IPS DF 19.7 (cell line): Measurements from ENCODE around the gene AOAH.
A peak's percentile ranks its signal among the peaks of the same experiment; 100 is the strongest.
"Not testable (repeated sequence)": the region's sequence is repeated elsewhere in the genome, so short reads cannot be mapped to it uniquely, and the experiment has no call there.

Source experiments
- DNase-seq: peaks from one replicate; pipeline ENCODE4 v3.0.0-alpha.2; 2013; ENCODE audit warnings: low read depth, low spot score

AOAH gene

DNA sequence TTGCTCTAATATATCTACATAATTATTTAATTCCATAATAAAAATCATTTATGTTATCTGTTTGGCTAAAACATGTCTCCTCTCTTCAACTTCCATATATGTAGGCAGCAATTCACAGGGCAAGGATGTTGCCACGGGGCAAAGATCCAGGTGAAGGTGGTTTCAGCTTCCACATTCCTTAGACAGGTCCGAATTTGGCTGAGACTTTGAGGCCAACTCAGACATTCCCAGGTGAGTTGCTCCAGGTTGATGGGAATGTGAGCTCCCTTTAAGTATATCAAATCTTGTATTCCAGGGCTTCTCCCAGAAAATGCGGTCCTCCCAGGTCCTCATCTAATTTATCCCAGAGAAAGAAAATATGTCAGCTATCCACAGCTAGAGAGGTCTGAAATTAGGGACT, 15.1 kb upstream of the AOAH start:
- no peak for DNase-seq

DNA sequence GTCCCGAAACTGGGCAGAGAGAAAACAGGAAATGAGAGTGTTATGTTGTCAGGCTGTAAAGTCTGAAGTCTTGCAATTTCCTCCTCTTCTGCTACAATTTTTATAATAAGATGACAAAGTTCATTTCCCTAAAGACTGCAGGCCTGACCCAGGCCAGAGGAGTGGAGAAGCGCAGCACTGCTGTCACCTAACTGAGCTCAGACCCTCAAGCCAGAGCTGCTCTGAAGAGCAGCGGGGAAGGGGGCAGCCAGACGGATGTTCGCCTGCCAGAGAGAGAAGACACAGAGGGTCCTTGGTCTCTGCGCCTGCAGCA, 12.6 kb upstream of the AOAH start:
- DNase-seq, result no peak

DNA sequence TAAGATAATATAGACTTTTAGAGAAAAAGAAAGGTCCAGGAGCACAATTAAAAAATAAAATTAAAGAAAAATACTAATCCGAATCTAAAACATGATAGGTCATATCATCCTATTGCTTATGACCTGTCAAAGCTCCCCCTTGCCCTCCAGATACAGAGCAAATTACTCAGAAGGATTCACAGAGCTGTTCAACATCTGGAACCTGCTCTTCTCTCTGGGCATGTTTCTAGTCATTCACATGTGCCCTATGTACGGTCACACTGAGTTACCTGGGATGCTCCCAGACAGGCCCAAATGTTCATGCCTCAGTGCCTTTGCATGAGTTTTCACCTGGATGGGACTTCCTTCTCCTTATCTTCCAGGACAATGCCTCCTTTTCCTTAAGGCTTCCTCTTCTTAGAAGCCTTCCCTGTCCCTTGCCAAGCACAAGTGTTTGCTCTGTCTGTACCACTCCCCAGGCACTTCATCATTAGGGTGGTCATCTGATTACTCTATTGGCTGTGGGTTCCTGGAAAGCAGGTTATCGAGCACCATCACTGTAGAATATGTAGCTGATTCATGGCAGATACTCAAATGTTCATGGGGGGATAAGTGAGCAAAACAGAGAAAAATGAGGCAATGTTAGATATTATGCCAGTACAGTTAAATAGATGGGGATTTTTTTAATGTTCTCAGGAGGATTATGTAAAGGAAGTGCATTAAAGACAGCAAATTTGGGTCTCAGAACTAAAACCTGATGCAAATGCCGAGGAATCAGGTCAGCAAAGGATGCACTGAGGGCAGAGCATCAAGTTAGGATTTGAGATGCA, 12.0 kb upstream of the AOAH start:
- DNase-seq, result no peak

DNA sequence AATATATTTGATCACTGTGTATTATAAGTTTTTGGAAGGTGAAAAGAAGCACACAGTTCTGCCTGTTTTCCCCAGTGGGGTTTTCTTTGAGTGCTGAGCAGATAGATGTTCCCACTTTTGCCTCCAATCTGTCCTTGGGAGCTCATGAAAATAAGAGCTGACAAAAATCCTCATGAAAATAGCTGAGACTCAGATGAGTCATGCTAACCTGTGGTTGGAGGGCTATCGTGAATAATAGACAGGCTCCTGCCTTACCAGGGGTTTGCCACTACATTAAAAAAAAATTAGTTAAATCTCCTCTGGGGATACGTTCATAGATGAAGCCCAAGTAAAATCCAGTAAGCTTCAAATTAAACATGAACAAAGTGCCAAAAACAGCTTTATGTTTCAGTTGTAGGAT, 10.9 kb upstream of the AOAH start:
- DNase-seq, result no peak

DNA sequence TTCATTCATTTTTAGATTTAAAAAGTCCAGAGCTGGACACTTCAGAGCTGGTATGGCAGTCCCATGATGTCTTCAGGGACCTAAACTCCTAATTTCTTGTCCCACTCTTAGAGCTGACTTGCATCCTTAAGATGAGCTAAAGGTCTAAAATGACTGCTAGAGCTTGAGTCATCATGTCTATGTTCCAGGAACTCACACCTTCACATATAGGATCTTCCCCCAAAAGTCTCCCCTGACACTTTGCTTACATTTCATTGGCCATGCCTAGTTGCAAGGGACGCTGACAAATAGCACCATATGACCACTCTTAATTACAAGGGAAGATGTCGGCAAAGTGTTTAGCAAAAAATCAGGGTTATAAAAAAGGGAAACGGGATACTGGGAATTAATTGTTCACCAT, 10.4 kb upstream of the AOAH start:
- DNase-seq, result no peak

DNA sequence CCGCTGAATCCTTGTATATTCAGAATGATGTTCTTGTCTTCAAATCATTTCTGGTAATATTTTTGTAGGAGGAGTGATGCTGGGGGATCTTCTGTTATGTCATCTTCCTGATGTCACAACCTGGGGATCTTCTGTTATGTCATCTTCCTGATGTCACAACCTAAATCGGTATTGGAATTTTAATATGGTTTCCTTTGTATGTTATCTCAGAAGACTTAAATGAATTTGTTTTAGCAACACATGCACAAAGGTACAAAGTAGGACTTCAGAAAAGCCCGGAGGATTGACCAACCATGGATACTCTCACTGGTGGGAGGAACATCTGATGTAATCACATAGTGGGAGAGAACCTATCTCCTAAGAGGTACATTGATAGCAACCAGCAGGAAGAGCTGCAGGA, 9.1 kb upstream of the AOAH start:
- DNase-seq, result no peak

DNA sequence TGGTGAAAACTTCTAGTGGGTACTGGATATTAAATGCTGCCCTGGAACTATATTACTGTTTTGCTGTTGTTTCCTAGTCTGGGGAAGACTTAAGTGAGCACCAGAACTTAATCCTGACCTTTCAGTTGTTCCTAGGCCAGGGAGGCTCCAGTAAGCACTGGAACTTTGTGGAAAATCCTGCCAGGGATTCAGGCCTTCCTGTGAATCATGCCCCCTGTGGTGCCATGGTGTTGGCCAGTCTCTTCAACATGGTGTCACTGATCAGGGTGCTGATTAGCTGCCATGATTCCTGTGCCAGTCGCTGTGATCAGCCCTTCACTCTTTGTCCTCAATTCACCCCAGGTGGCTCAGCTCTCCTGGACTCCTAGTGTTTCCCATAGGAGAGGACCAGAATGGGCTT, 8.5 kb upstream of the AOAH start:
- no peak for DNase-seq

DNA sequence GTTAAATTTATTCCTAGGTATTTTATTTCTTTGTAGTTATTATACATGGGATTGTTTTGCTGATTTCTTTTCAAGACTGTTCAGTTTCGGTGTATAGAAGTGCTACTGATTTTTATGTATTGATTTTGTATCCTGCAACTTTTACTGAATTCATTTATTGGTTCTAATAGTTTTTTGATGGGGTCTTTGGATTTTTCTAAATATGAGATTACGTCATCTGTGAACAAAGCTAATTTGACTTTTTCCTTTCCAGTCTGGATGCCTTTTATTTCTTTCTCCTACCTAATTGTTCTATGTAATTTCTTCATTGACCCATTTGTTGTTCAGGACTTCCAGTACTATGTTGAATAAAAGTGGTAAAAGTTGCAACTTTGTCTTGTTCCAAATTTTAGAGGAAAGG, 5.8 kb upstream of the AOAH start:
- no peak for DNase-seq

DNA sequence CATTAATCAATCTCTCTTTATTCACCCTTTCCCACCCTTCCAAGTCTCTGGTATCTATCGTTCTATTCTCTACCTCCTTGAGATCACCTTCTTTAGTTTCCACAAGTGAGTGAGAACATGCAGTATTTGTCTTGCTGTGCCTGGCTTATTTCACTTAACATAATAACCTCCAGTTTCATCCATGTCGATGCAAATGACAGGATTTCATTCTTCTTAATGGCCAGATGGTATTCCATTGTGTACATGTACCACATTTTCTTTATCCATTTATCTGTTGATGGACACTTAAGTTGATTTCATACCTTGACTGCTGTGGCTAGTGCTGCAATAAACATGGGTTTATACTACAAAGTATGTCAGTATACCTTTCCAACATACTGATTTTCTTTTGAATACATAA, 3.8 kb upstream of the AOAH start:
- no peak for DNase-seq

DNA sequence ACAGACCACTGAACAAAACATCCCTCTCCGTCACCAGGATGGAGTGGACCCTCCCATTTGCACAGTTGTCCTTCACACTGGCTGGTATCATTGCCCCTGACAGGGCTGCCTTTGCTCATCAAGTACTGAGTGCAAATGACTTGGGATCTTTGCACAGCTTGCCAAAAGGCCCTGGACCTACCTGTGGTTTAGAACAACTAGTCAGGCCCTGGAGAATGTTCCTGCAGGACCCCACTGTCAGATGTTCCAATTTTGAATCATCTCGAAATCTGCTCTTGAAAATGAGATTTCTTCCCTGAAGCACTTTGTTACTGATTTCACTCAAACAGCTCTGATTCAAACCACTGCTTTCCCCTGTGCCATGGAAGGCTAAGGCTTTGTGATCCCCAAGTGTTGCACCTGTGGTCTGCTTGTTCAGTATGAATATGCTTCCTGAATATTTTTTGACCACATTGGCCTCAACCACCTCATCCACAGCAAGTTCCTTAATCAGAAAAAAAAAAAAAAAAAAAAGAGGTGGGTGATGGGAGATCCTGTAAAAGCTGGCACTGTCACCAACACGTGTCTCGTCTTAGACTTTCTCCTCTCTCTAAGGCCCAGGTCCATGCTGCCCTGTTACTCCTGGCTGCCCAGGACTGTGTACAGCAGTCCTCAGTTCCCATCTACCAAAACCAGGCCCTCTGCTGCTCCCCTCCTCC, 2.7 kb upstream of the AOAH start:
- DNase-seq, result no peak

DNA sequence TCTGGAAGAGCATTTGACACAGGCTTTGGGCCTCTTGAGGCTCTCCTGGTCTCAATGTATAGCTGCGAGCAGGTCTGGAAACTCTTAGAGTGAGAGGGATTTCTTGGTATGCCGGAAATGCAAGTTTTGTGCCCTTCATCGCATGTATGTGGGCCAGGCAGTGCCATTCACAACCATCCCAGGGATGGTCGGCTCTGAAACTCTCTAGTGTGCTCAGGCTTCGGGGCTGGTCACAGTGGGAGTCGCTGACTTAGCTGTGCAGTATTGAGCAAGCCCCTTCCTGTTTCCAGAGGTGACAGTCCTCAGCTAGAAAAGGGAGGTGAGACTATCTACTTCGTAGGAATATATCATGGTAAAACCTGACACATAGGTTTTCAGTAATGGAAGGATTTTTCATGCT, 2.0 kb upstream of the AOAH start:
- DNase-seq, result no peak

DNA sequence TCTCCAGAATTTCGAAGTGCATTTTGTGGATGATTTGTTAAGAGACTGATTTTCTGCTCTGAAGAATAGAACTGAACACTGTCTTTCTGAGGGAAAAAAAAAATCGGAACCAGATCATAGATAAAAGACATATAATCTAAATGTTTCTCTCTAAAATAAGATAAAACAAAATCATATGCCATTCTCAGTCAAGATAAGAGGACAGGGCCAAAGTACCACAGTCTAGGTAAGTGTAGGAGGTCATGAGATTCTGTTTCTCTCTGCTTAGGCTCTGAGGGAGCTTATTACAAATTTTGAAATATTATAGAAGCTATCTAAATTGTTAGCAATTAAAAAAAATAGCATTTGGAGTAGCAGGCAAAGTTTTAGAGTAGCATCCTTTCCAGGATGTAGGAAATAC, 702 bp upstream of the AOAH start:
- no peak for DNase-seq

DNA sequence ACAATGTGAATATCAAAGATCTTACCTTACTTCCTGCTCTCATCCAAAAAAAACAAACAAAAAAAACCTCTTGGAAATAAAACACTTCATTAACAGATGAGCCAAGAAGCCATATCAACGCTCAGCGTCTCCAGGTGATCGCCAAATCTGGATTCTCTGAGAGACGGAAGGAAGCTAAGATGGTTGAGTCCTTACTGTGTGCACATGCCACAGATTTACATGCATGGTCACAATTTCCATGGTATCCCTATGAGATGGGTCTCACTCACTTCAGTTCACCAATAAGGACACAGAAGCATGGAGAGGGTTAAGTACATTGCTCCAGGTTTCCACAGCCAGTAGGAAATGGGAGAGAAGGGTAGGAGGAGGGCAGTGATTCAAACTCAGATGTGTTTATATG, 1.0 kb downstream of the AOAH start:
- DNase-seq, result no peak

DNA sequence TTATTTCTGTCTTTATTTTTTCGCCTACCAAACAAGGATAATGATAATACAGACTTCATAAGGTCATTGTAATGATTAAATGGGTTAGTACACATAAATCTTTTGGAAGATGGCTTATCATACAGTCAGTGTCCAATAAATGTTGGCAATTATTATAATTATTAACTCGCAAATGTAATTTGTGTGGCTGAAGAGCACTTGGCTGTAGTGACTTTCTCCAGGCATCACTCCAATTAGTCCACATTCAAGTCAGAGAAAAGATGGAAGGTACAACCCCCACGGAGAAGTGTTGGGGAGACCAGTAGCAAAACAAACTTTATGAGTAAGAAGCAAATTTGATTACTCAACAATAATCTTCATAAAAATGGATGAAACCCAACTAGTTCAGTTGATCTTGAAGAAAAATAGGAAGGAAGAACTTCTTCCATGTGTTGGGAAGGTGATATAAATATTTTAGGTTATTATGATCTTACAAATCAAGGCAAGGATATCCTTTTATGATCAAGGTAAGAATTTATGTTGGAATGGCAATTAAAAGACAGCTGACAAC, 5.1 kb downstream of the AOAH start:
- DNase-seq, result no peak

DNA sequence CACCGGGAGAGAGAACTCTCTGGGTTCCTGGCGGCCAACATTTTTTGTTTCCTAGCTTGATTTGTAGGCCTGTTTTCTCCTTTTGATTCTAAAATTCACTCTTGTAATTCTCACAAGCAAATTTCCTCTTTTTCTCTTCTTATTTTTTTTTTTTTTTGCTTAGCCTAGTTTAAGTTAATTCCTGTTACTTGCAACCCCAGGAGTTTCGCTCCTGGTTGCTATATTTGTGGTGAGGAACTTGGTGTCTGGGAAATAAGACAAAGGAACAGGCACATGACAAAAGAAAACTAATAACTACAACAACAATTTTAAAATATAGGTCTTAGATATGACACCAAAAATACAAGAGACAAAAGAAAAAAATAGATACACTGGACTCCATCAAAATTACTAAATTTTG, 6.7 kb downstream of the AOAH start:
- no peak for DNase-seq

DNA sequence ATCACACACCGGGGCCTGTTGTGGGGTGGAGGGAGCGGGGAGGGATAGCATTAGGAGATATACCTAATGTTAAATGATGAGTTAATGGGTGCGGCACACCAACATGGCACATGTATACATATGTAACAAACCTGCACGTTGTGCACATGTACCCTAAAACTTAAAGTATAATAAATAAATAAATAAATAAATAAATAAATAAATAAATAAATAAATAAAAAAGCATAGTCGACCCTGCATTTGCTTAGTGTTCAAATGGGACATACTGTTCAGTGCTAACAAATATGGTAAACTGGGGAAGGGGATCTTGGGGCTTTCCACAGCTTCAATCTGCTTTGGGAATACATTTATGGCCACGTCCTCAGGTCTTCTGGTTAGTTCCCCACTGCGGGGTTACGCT, 7.5 kb downstream of the AOAH start:
- not testable (repeated sequence) for DNase-seq

DNA sequence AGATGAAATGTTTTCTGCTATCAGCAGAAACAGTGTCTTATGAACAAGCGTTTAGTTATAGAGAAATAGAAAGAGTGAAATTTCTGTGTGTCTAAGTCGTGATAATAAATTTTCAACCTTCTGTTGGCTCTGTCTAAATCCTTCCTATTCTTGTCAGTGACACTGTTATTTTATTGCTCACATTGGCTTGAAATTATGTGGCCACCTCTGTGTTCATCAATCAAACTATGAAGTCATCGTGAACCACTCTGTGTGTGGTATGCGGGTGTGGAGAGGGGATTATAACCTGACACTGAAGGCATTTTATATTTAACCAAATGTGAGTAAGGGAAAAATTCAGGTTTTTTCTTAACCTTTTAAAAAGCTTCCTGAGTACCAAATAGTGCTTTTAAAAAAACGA, 12.3 kb downstream of the AOAH start:
- DNase-seq, result no peak

DNA sequence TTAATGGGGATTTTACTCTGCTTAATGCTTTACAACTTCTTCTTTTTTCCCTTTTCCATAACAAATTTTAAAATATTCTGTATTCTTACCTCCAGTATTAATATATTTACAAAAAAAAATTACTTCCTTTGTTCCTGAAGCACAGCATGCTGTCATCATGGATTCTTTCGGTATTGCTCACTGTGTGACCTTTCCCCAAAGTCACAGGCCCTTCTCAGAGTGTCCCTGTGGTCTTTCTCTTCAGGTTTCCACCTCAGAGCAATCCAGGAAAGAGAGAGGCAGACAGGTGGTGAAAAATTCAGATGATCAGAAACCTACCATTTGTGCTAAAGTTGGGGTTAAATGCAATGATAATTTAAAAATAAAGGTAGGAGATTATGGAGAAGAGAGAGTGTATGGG, 13.0 kb downstream of the AOAH start:
- no peak for DNase-seq

DNA sequence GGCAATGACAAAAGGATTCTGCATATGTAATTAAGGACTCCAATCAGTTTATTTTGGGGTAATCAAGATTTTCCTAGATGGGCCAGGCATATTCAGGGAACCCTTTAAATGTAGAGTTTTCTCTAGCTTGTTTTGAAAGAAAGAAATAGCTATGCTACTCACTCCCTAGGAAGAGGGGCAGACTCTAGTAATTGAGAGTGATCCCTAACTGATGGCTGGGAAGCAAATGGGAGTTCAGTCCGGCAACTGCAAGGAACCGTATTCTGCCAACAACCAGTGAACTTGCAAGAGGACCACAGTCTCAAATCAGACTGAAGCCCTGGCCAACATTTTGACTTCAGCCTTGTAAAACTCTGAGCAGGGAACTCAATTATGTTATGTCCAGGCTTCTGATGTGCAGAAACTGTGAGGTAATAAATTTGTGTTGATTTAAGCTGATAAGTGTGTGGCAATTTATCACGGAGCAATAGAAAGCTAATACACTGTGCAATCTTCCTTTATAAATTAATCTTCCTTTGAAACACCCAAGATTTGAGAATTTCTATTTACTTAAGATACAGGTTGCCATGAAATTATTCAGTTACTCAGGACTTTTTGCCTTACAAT, 14.0 kb downstream of the AOAH start:
- peak; percentile 12 for DNase-seq

DNA sequence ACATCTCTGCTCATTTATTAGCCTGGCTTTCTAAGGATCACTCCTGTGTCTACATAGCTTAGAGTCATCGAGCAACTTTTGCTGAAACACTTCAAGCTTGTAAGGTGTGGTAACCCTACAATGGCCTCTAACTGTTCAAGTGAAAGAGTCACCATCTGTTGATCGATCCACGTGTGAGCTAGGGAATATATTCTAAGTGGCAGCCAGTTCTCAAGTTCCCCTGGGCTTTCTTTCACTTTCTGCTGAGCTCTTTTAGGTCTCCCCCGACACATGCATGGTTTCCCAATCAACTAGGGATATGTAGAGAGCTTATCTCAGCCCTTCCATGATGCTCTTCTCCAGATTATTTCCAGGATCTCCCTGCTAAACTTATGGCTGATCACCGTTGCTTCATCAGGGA, 15.5 kb downstream of the AOAH start:
- no peak for DNase-seq

DNA sequence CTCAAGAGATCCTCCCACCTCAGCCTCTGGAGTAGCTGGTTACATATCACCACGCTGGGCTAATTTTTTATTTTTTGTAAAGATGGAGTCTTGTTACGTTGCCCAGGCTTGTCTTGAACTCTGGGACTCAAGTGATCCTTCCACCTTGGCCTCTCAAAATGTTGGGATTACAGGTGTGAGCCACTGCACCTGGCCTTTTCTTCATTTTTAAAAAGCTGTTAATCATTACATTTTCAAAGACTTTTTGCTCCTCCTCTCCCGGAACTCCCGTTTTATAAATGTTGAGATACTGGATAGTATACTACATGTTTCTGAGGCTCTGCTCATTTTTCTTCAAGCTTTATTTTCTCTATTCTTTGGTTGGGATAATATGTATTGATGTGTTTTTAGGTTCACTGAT, 16.4 kb downstream of the AOAH start:
- DNase-seq, result no peak

DNA sequence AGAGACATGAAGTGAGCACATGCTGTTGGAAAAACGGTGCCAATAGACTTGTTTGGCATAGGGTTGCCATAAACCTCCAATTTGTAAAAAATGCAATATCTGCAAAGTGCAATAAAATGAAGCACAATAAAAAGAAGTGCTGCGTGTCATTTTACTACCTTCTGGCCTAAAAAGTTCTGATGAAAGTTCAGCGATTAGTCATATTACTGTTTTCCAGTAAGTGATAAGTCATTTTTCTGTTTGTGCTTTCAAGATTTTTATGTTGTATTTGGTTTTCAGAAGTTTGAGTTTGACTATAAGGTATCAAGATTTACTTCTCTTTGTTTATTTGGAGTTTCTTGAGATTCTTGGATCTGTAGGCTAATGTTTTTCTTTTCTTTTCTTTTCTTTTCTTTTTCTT, 16.8 kb downstream of the AOAH start:
- no peak for DNase-seq

DNA sequence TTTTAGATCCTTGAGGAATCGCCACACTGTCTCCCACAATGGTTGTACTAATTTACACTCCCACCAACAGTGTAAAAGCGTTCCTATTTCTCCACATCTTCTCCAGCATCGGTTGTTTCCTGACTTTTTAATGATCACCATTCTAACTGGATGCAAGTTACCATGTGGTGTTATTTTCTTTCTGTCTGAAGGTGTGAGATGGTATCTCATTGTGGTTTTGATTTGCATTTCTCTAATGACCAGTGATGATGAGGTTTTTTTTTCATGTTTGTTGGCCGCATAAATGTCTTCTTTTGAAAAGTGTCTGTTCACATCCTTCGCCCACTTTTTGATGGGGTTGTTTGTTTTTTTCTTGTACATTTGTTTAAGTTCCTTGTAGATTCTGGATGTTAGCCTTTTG, 20.4 kb downstream of the AOAH start:
- DNase-seq, result not testable (repeated sequence)
